SK-N-MC (cell line): ENCODE data around the gene TBC1D30.
"Not testable (repeated sequence)": the region's sequence is repeated elsewhere in the genome, so short reads cannot be mapped to it uniquely, and the experiment has no call there.

Experiments used
- DNase-seq: peaks from one replicate; pipeline ENCODE4 v3.0.0-alpha.2; 2011; ENCODE audit warnings: low read depth, low spot score
- H3K27ac ChIP-seq: fragments of 200-600 bp; sonication (generic); 2 replicates; pipeline ENCODE4 v1.5.1; 2016; ENCODE audit warnings: mixed run types
- H3K36me3 ChIP-seq: fragments of 200-600 bp; sonication (generic); 2 replicates; pipeline ENCODE4 v1.6.1; 2017; ENCODE audit warnings: antibody characterized with exemption, low read length, mixed read lengths; ENCODE audit not compliant: insufficient read depth
- H3K4me3 ChIP-seq: fragments of 200-600 bp; sonication (generic); 2 replicates; pipeline ENCODE4 v1.5.1; 2016
- H3K9ac ChIP-seq: fragments of 200-600 bp; sonication (generic); 2 replicates; pipeline ENCODE4 v1.8.0; 2017; ENCODE audit warnings: mixed run types, mixed read lengths; ENCODE audit not compliant: insufficient read length
- H3K9me3 ChIP-seq: fragments of 200-600 bp; sonication (generic); 2 replicates; pipeline ENCODE4 v1.6.1; 2017; ENCODE audit warnings: low read depth, mild to moderate bottlenecking, antibody characterized with exemption, low read length, moderate library complexity, mixed read lengths
- EZH2 ChIP-seq: fragments of 200-600 bp; sonication (generic); IDR thresholded peaks from one replicate; pipeline ENCODE4 v1.6.1; 2017; ENCODE audit warnings: antibody characterized with exemption
- FOXP2 ChIP-seq: optimal IDR thresholded peaks from 2 replicates; pipeline ENCODE3; 2011; ENCODE audit warnings: mild to moderate bottlenecking, moderate library complexity; ENCODE audit not compliant: insufficient read depth; ENCODE audit errors: extremely low read length, control extremely low read depth
- POLR2AphosphoS5 ChIP-seq: IDR thresholded peaks from 2 replicates; pipeline ENCODE4 v1.6.1; 2012; ENCODE audit warnings: mild to moderate bottlenecking, low read depth, low read length, borderline replicate concordance

The TBC1D30 gene

GRCh38 chr12:64798165-64798564, 26.3 kb upstream of the TBC1D30 start:
- DNase-seq = no peak
- Histone ChIP-seq H3K27ac (no peak overlapping the region), H3K9ac (no peak overlapping the region), H3K9me3 (no peaks in the 10 kb centered on the region), H3K4me3 (no peak overlapping the region), H3K36me3 (no peaks in the 10 kb centered on the region)
- TF ChIP-seq EZH2 (no peak), FOXP2 (no peak), POLR2AphosphoS5 (no peak)

- no peaks in the 10 kb centered on the region for H3K9me3 ChIP-seq
- no peak overlapping the region for H3K27ac ChIP-seq
- no peaks in the 10 kb centered on the region for H3K36me3 ChIP-seq
- no peak for DNase-seq
- no peak overlapping the region for H3K4me3 ChIP-seq
- H3K9ac ChIP-seq = no peak overlapping the region
- TF ChIP-seq EZH2 (no peak), POLR2AphosphoS5 (no peak), FOXP2 (no peak)
Measured at GRCh38 chr12:64800640-64801039, 23.8 kb upstream of the TBC1D30 start.

- Histone ChIP-seq H3K9ac (no peak overlapping the region), H3K36me3 (no peaks in the 10 kb centered on the region), H3K4me3 (no peak overlapping the region), H3K27ac (no peak overlapping the region), H3K9me3 (no peaks in the 10 kb centered on the region)
- TF ChIP-seq EZH2 (no peak), FOXP2 (no peak), POLR2AphosphoS5 (no peak)
- no peak for DNase-seq
Measured at GRCh38 chr12:64801381-64801780, 23.1 kb upstream of the TBC1D30 start.

- H3K4me3 ChIP-seq, H3K9ac ChIP-seq, DNase-seq, H3K9me3 ChIP-seq, H3K36me3 ChIP-seq, H3K27ac ChIP-seq: not testable (repeated sequence)
Measured at GRCh38 chr12:64802180-64802775, 22.2 kb upstream of the TBC1D30 start.

GRCh38 chr12:64806173-64806572, 18.3 kb upstream of the TBC1D30 start:
- Histone ChIP-seq H3K27ac (no peak overlapping the region), H3K4me3 (no peak overlapping the region), H3K9ac (no peak overlapping the region), H3K9me3 (no peaks in the 10 kb centered on the region), H3K36me3 (no peaks in the 10 kb centered on the region)
- no peak for TF ChIP-seq FOXP2
- no peak for TF ChIP-seq EZH2
- TF ChIP-seq POLR2AphosphoS5 = no peak
- no peak for DNase-seq

- Histone ChIP-seq H3K9me3 (no peaks in the 10 kb centered on the region), H3K36me3 (no peaks in the 10 kb centered on the region)
- DNase-seq = no peak
Measured at GRCh38 chr12:64806593-64807460, 17.6 kb upstream of the TBC1D30 start.

GRCh38 chr12:64808110-64808509, 16.3 kb upstream of the TBC1D30 start:
- no peak overlapping the region for H3K27ac ChIP-seq
- TF ChIP-seq POLR2AphosphoS5 = no peak
- TF ChIP-seq EZH2 = no peak
- TF ChIP-seq FOXP2 = no peak
- DNase-seq = no peak

More at GRCh38 chr12:64806593-64807460, 17.6 kb upstream of the TBC1D30 start:
- no peak overlapping the region for H3K9ac ChIP-seq
- H3K4me3 ChIP-seq = no peak overlapping the region
- no peak overlapping the region for H3K27ac ChIP-seq
- TF ChIP-seq FOXP2 (no peak), POLR2AphosphoS5 (no peak), EZH2 (no peak)

GRCh38 chr12:64810831-64811230, 13.6 kb upstream of the TBC1D30 start:
- Histone ChIP-seq H3K9ac (no peak overlapping the region), H3K9me3 (no peaks in the 10 kb centered on the region), H3K27ac (no peak overlapping the region), H3K4me3 (no peak overlapping the region), H3K36me3 (no peaks in the 10 kb centered on the region)
- no peak for DNase-seq
- TF ChIP-seq POLR2AphosphoS5 (no peak), FOXP2 (no peak), EZH2 (no peak)

More at GRCh38 chr12:64808110-64808509, 16.3 kb upstream of the TBC1D30 start:
- H3K9ac ChIP-seq = no peak overlapping the region
- H3K9me3 ChIP-seq = no peaks in the 10 kb centered on the region
- H3K36me3 ChIP-seq = no peaks in the 10 kb centered on the region
- no peak overlapping the region for H3K4me3 ChIP-seq
